HCT116 (cell line): ENCODE measurements around the gene TNIK. TPM values are rescaled to one million over a fixed set of nuclear protein-coding genes. Genes with fewer than 3 reads are reported as not detected.

Source experiments
- ATAC-seq: fragments of 200-7000 bp; cut with Tn5 transposase; 2 replicates; pipeline ENCODE4 v1.9.1; 2020; ENCODE audit warnings: mild to moderate bottlenecking, moderate library complexity
- BruUV-seq: library from RNA; stranded (reverse); fragments of 400-500 nt; replicated peaks from 2 replicates; lab custom pipeline; 2021; lab: Mats Ljungman, UMichigan
- CTCF ChIA-PET: fragments of 300-600 bp; sonication (Branson Sonifier 250); formaldehyde crosslinking; loops from one replicate; lab custom pipeline; 2021; ENCODE audit warnings: antibody characterized with exemption; lab: Charles Lee
- POLR2A ChIA-PET: fragments of 300-600, 350-600 bp; sonication (Branson Sonifier 250); formaldehyde crosslinking; loops from one replicate; lab custom pipeline; 2021; ENCODE audit warnings: antibody characterized with exemption; lab: Charles Lee
- RAD21 ChIA-PET, 2 experiments: fragments of 300-600 bp; sonication (Branson Sonifier 250); formaldehyde crosslinking; loops; one replicate each; lab custom pipeline; 2023; ENCODE audit warnings: low total read pairs in 2 of 2; ENCODE audit not compliant: uncharacterized antibody in 2 of 2, unreplicated experiment in 2 of 2, low non-redundant PET in 1 of 2; lab: Charles Lee
- DNase-seq: peaks from one replicate; pipeline ENCODE4 v3.0.0-alpha.2; 2010; ENCODE audit warnings: low read depth, low spot score
- H2AFZ ChIP-seq: fragments of 200-600 bp; shearing (Covaris generic), sonication (generic); 2 replicates; pipeline ENCODE4 v1.6.1; 2017; ENCODE audit warnings: low read depth, mixed run types, mixed read lengths, antibody characterized with exemption, low read length; ENCODE audit not compliant: poor library complexity, severe bottlenecking
- H3K27ac ChIP-seq: 2 replicates; pipeline ENCODE4 v1.5.1; 2012; ENCODE audit warnings: low read depth, low read length
- H3K27me3 ChIP-seq: fragments of 200-600 bp; sonication (generic); 2 replicates; pipeline ENCODE4 v1.6.1; 2016; ENCODE audit warnings: mixed run types, low read length, mixed read lengths; ENCODE audit not compliant: insufficient read depth
- H3K36me3 ChIP-seq, 2 experiments: fragments of 200-500 bp in 1 of 2; fragments of 200-600 bp in 1 of 2; sonication (Bioruptor generic) in 1 of 2; sonication (generic) in 1 of 2; 2 replicates each; pipeline versions ENCODE4 v1.5.1 to v1.6.1; 2014 to 2016; ENCODE audit warnings: low read length in 2 of 2, inconsistent platforms in 1 of 2, mixed read lengths in 1 of 2, mixed run types in 1 of 2; ENCODE audit not compliant: insufficient read depth in 2 of 2, control insufficient read depth in 1 of 2
- H3K4me1 ChIP-seq, 2 experiments: fragments of 200-600 bp in 1 of 2; sonication (generic) in 1 of 2; 2 replicates each; pipeline versions ENCODE4 v1.5.1 to v1.6.1; 2012 to 2017; ENCODE audit warnings: low read length in 2 of 2, inconsistent platforms in 1 of 2, mild to moderate bottlenecking in 1 of 2, mixed read lengths in 1 of 2, mixed run types in 1 of 2, moderate library complexity in 1 of 2; ENCODE audit not compliant: insufficient read depth in 2 of 2, control insufficient read depth in 1 of 2
- H3K4me2 ChIP-seq: fragments of 200-600 bp; sonication (generic); 2 replicates; pipeline ENCODE4 v1.6.1; 2017; ENCODE audit warnings: mixed run types, low read length, mixed read lengths
- H3K4me3 ChIP-seq, 2 experiments: fragments of 200-600 bp in 1 of 2; sonication (generic) in 1 of 2; replicated peaks in 1 of 2; 2 replicates each; pipeline ENCODE4 v1.5.1; 2011 to 2016; ENCODE audit warnings: low read length in 2 of 2, control low read depth in 1 of 2, low read depth in 1 of 2, mild to moderate bottlenecking in 1 of 2, mixed read lengths in 1 of 2, mixed run types in 1 of 2
- H3K79me2 ChIP-seq: fragments of 200-600 bp; sonication (generic); 2 replicates; pipeline ENCODE4 v1.6.1; 2017; ENCODE audit warnings: mild to moderate bottlenecking, mixed run types, low read length, moderate library complexity, mixed read lengths; ENCODE audit not compliant: insufficient read depth
- H3K9ac ChIP-seq: fragments of 200-600 bp; sonication (generic); 2 replicates; pipeline ENCODE4 v1.6.1; 2016; ENCODE audit warnings: low read length, mixed read lengths
- H3K9me2 ChIP-seq: fragments of 200-600 bp; sonication (generic), shearing (Covaris generic); 2 replicates; pipeline ENCODE4 v1.6.1; 2017; ENCODE audit warnings: mixed run types, mild to moderate bottlenecking, moderate library complexity; ENCODE audit not compliant: insufficient read depth
- H3K9me3 ChIP-seq, 2 experiments: fragments of 200-500 bp in 1 of 2; fragments of 200-600 bp in 1 of 2; sonication (Bioruptor generic) in 1 of 2; sonication (generic) in 1 of 2; 2 replicates each; pipeline ENCODE4 v1.6.1; 2014 to 2017; ENCODE audit warnings: low read length in 2 of 2, mixed read lengths in 2 of 2, inconsistent platforms in 1 of 2, low read depth in 1 of 2, mild to moderate bottlenecking in 1 of 2, mixed run types in 1 of 2, moderate library complexity in 1 of 2; ENCODE audit not compliant: control insufficient read depth in 1 of 2, insufficient read depth in 1 of 2
- H4K20me1 ChIP-seq: fragments of 200-600 bp; sonication (generic), shearing (Covaris generic); 2 replicates; pipeline ENCODE4 v1.6.1; 2017; ENCODE audit warnings: mixed run types, mild to moderate bottlenecking, moderate library complexity; ENCODE audit not compliant: insufficient read depth
- CBX3 ChIP-seq: IDR thresholded peaks from 2 replicates; pipeline ENCODE4 v1.6.1; 2012; ENCODE audit warnings: low read depth
- EZH2 ChIP-seq: fragments of 200-600 bp; sonication (generic); IDR thresholded peaks from 2 replicates; pipeline ENCODE4 v1.6.1; 2017; ENCODE audit warnings: antibody characterized with exemption, mixed run types
- TCF7L2 ChIP-seq: IDR thresholded peaks from 2 replicates; pipeline ENCODE4 v1.7.0; 2011; ENCODE audit warnings: borderline replicate concordance, inconsistent platforms; ENCODE audit not compliant: insufficient read depth, insufficient read length; ENCODE audit errors: extremely low read depth
- intact Hi-C: fragments of 100-400 bp; cut with micrococcal nuclease; formaldehyde crosslinking; loops from 2 replicates; pipeline ENCODE4 v1.10.0; 2022
- total RNA-seq: library from RNA; stranded (reverse); gene quantifications from one replicate; pipeline ENCODE4 v1.2.1, GENCODE V29; 2021; ENCODE audit not compliant: unreplicated experiment

The TNIK gene
- total RNA-seq, 1 experiment from 2014 or later = 24.1 TPM

GRCh38 chr3:171181907-171182690, 278.1 kb downstream of the TNIK start:
- ChIA-PET POLR2A (interaction anchor here (0.7 kb wide), 1 partner anchor 181 kb away, joined by 3 read pairs; no protein-coding TSS in a partner anchor), CTCF (interaction anchor here (1.6 kb wide), 1 partner anchor 220 kb away, joined by 6 read pairs; no protein-coding TSS in a partner anchor)
- Histone ChIP-seq H3K27ac (no peak overlapping the region), H3K9me2 (no peaks in the 10 kb centered on the region), H4K20me1 (no peaks in the 10 kb centered on the region), H3K9me3 (no peaks in the 10 kb centered on the region), H3K36me3 (no peaks in the 10 kb centered on the region), H3K9ac (no peak overlapping the region)
- DNase-seq = no peak
- no peak for ATAC-seq
- no TSS peak for BruUV-seq
- TF ChIP-seq CBX3 = no peak
- TF ChIP-seq, all 23 proteins: peak for 0
- H3K27me3 ChIP-seq = no peaks in the 10 kb centered on the region
- intact Hi-C loops = loop anchor here (10.0 kb wide), 1 partner anchor 593 kb away; no protein-coding TSS in a partner anchor
- H3K4me2 ChIP-seq = no peak overlapping the region
- RAD21 ChIA-PET = no interaction called here
- no peak overlapping the region for H2AFZ ChIP-seq
- H3K79me2 ChIP-seq = no peaks in the 10 kb centered on the region
- no peaks in the 10 kb centered on the region for H3K4me1 ChIP-seq
- H3K4me3 ChIP-seq = no peak overlapping the region

DNA sequence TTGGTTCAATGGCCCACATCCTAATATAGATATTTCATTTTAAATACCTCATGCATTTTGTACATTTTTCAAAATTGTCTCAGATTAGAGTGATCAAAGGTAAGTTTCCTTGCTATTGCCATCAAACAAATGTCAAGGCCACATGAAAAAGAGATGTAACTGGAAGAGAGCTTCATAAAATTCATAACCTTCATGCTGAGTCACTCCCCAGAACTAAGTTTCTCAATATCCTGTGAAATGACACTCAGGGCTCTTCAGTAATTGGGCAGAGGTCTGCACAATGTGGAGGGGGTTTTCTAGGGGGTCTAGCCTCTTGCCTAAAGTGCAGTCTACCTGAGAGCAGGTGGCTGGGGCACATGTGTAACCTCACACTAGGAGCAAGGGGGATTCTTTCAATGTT, 281.5 kb downstream of the TNIK start:
- no peak overlapping the region for H3K9ac ChIP-seq
- no peaks in the 10 kb centered on the region for H3K27me3 ChIP-seq
- intact Hi-C loops = no loop called here
- no peak overlapping the region for H3K27ac ChIP-seq
- TF ChIP-seq EZH2 = no peak
- TF ChIP-seq TCF7L2 = peak; percentile 64
- BruUV-seq = no TSS peak
- H3K9me3 ChIP-seq = no peaks in the 10 kb centered on the region
- no peak overlapping the region for H3K4me2 ChIP-seq
- no peaks in the 10 kb centered on the region for H3K4me1 ChIP-seq
- RAD21 ChIA-PET = no interaction called here
- no peak for ATAC-seq
- DNase-seq = no peak
- no peaks in the 10 kb centered on the region for H3K36me3 ChIP-seq
- H4K20me1 ChIP-seq = no peaks in the 10 kb centered on the region
- CTCF ChIA-PET = no interaction called here
- POLR2A ChIA-PET = no interaction called here
- H3K79me2 ChIP-seq = no peaks in the 10 kb centered on the region
- no peaks in the 10 kb centered on the region for H3K9me2 ChIP-seq
- H2AFZ ChIP-seq = no peak overlapping the region
- no peak overlapping the region for H3K4me3 ChIP-seq
